SK-N-SH (cell line): Measurements from ENCODE around the gene DECR2. TPM values are rescaled to one million over a fixed set of nuclear protein-coding genes. Genes with fewer than 3 reads are reported as not detected.

Experiments used
- CTCF ChIA-PET: fragments of 300-600, 350-600 bp; formaldehyde crosslinking; extraction: SDS; loops from one replicate; lab custom pipeline; 2021; lab: Yijun Ruan, JAX
- POLR2A ChIA-PET: fragments of 350-600 bp; sonication (Branson Sonifier 250); formaldehyde crosslinking; extraction: SDS; loops from one replicate; lab custom pipeline; 2020; ENCODE audit warnings: antibody characterized with exemption, inconsistent platforms; lab: Yijun Ruan, JAX
- DNase-seq: peaks from one replicate; pipeline ENCODE4 v3.0.0; 2012
- H2AFZ ChIP-seq: fragments of 200-600 bp; sonication (generic); 2 replicates; pipeline ENCODE4 v1.8.1; 2016; ENCODE audit warnings: antibody characterized with exemption, mild to moderate bottlenecking, low read depth
- H3F3A ChIP-seq: fragments of 200-600 bp; sonication (generic); replicated peaks from 2 replicates; pipeline ENCODE3; 2016; ENCODE audit warnings: antibody characterized with exemption, mild to moderate bottlenecking; ENCODE audit not compliant: insufficient read depth
- H3K27ac ChIP-seq, 2 experiments: fragments of 200-500 bp in 1 of 2; fragments of 200-600 bp in 1 of 2; sonication (Bioruptor generic) in 1 of 2; sonication (generic), shearing (Covaris generic) in 1 of 2; 2 replicates each; pipeline versions ENCODE4 v1.5.1 to v1.6.1; 2014 to 2016; ENCODE audit warnings: low read depth in 2 of 2, inconsistent platforms in 1 of 2, low read length in 1 of 2, mild to moderate bottlenecking in 1 of 2, mixed read lengths in 1 of 2
- H3K27me3 ChIP-seq: fragments of 200-600 bp; sonication (generic), shearing (Covaris generic); 2 replicates; pipeline ENCODE4 v1.6.1; 2016; ENCODE audit warnings: mixed run types; ENCODE audit not compliant: insufficient read depth
- H3K36me3 ChIP-seq, 2 experiments: fragments of 200-500 bp in 1 of 2; fragments of 200-600 bp in 1 of 2; sonication (Bioruptor generic) in 1 of 2; sonication (generic) in 1 of 2; replicated peaks in 1 of 2; 2 replicates each; pipeline versions ENCODE3 to v1.5.1; 2014 to 2016; ENCODE audit warnings: low read length in 1 of 2, mild to moderate bottlenecking in 1 of 2; ENCODE audit not compliant: insufficient read depth in 2 of 2, control insufficient read depth in 1 of 2
- H3K4me1 ChIP-seq, 2 experiments: fragments of 200-500 bp in 1 of 2; fragments of 200-600 bp in 1 of 2; sonication (Bioruptor generic) in 1 of 2; sonication (generic), shearing (Covaris generic) in 1 of 2; 2 replicates each; pipeline versions ENCODE4 v1.5.1 to v1.6.1; 2014 to 2016; ENCODE audit warnings: low read depth in 1 of 2, low read length in 1 of 2, mixed run types in 1 of 2; ENCODE audit not compliant: insufficient read depth in 2 of 2, control insufficient read depth in 1 of 2
- H3K4me2 ChIP-seq: fragments of 200-600 bp; sonication (generic), shearing (Covaris generic); 2 replicates; pipeline ENCODE4 v1.6.1; 2017; ENCODE audit warnings: mixed run types
- H3K4me3 ChIP-seq, 2 experiments: fragments of 200-500 bp in 1 of 2; fragments of 200-600 bp in 1 of 2; sonication (Bioruptor generic) in 1 of 2; sonication (generic), shearing (Covaris generic) in 1 of 2; 2 replicates each; pipeline versions ENCODE4 v1.5.1 to v1.8.1; 2014 to 2016; ENCODE audit warnings: low read depth in 2 of 2, inconsistent platforms in 1 of 2, low read length in 1 of 2, mild to moderate bottlenecking in 1 of 2, mixed read lengths in 1 of 2, moderate library complexity in 1 of 2
- H3K79me2 ChIP-seq: fragments of 200-600 bp; sonication (generic); 2 replicates; pipeline ENCODE4 v1.8.1; 2017; ENCODE audit warnings: mild to moderate bottlenecking; ENCODE audit not compliant: insufficient read depth
- H3K9ac ChIP-seq: fragments of 200-600 bp; sonication (generic); 2 replicates; pipeline ENCODE4 v1.6.1; 2017; ENCODE audit warnings: mixed run types
- H3K9me2 ChIP-seq: fragments of 200-600 bp; sonication (generic); 2 replicates; pipeline ENCODE4 v1.6.1; 2017; ENCODE audit warnings: mixed run types
- H3K9me3 ChIP-seq: fragments of 200-600 bp; sonication (generic); 2 replicates; pipeline ENCODE4 v1.6.1; 2017; ENCODE audit warnings: mixed run types, mild to moderate bottlenecking, moderate library complexity
- H4K20me1 ChIP-seq: fragments of 200-600 bp; sonication (generic); 2 replicates; pipeline ENCODE4 v1.6.1; 2017; ENCODE audit warnings: mild to moderate bottlenecking, mixed run types; ENCODE audit not compliant: insufficient read depth
- ELF1 ChIP-seq: IDR thresholded peaks from 2 replicates; pipeline ENCODE4 v1.4.0; 2012
- FOSL2 ChIP-seq: IDR thresholded peaks from 2 replicates; pipeline ENCODE4 v1.4.0; 2012; ENCODE audit warnings: low read depth, mild to moderate bottlenecking, moderate library complexity, borderline replicate concordance
- FOXM1 ChIP-seq: IDR thresholded peaks from 2 replicates; pipeline ENCODE4 v1.4.0; 2012; ENCODE audit warnings: low read depth, mild to moderate bottlenecking
- GATA2 ChIP-seq: sonication (generic); formaldehyde crosslinking; IDR thresholded peaks from 2 replicates; pipeline ENCODE4 v1.5.0; 2020; ENCODE audit warnings: mild to moderate bottlenecking, missing genetic modification reagents
- RAD21 ChIP-seq: IDR thresholded peaks from 2 replicates; pipeline ENCODE4 v1.6.1; 2012; ENCODE audit warnings: mild to moderate bottlenecking, low read length
- RXRA ChIP-seq: IDR thresholded peaks from 2 replicates; pipeline ENCODE4 v1.4.0; 2012; ENCODE audit warnings: low read depth, mild to moderate bottlenecking, borderline replicate concordance
- SMC3 ChIP-seq: IDR thresholded peaks from 2 replicates; pipeline ENCODE4 v1.6.1; 2012; ENCODE audit warnings: low read depth, low read length, improper control_type of control experiment
- TCF12 ChIP-seq: IDR thresholded peaks from 2 replicates; pipeline ENCODE4 v1.4.0; 2012
- WGBS: methylation state at CpG from one replicate; pipeline ENCODE4 v1.1.6; 2017; ENCODE audit warnings: low lambda C conversion rate; 5-methylcytosine and 5-hydroxymethylcytosine counted together
- polyA plus RNA-seq, 3 experiments: library from polyadenylated mRNA; depleted of rRNA; stranded (reverse); fragments of >200 nt; gene quantifications; 2 replicates each; pipeline ENCODE4 v1.2.3, GENCODE V29; 2012
- TF ChIP-seq, protein P1 (sequence below): fragments of 150-350 bp; IDR thresholded peaks from 2 replicates; pipeline ENCODE4 v1.6.1; 2016; ENCODE audit warnings: mild to moderate bottlenecking, low read depth, low read length
- TF ChIP-seq, protein P2 (sequence below): IDR thresholded peaks from 2 replicates; pipeline ENCODE4 v1.4.0; 2012; ENCODE audit warnings: low read depth, borderline replicate concordance
- TF ChIP-seq, protein P3 (sequence below): fragments of 200-600 bp; sonication (generic); IDR thresholded peaks from 2 replicates; pipeline ENCODE4 v1.6.1; 2017; ENCODE audit warnings: antibody characterized with exemption, mild to moderate bottlenecking, moderate library complexity

The DECR2 gene
- polyA plus RNA-seq, 1 of the 3 experiments (the other 2 are of a cell fraction), result 53.0 TPM

DNA sequence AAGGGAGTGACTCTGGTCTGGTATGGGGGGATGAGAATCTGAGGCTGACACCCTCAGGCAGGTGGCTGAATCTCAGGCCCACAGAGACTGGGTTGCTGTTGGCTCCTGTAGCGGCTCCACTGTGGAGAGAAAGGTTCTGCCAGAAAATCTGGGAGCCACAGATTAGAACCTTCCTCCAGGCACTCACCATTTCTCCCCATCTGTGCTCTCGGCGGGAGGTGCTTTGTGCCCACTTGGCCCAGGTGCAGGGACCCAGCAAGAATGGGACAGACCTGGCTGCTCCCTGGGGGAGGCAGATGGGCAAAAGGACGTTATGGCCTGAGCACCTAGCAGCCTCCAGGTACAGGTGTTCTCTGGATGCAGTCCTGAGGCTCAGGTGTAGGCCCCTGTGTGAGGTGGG, 43.9 kb downstream of the DECR2 start:
- no peak for DNase-seq
- no peaks in the 10 kb centered on the region for H3K9me2 ChIP-seq
- WGBS, result 100% methylated on average over 1 of the region's 4 CpGs
- TF ChIP-seq, protein P1, sequence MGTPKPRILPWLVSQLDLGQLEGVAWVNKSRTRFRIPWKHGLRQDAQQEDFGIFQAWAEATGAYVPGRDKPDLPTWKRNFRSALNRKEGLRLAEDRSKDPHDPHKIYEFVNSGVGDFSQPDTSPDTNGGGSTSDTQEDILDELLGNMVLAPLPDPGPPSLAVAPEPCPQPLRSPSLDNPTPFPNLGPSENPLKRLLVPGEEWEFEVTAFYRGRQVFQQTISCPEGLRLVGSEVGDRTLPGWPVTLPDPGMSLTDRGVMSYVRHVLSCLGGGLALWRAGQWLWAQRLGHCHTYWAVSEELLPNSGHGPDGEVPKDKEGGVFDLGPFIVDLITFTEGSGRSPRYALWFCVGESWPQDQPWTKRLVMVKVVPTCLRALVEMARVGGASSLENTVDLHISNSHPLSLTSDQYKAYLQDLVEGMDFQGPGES, result no peak
- TF ChIP-seq ELF1 (no peak), TCF12 (no peak), FOSL2 (no peak)
- TF ChIP-seq, protein P2, sequence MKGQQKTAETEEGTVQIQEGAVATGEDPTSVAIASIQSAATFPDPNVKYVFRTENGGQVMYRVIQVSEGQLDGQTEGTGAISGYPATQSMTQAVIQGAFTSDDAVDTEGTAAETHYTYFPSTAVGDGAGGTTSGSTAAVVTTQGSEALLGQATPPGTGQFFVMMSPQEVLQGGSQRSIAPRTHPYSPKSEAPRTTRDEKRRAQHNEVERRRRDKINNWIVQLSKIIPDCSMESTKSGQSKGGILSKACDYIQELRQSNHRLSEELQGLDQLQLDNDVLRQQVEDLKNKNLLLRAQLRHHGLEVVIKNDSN, result no peak
- TF ChIP-seq, protein P3, sequence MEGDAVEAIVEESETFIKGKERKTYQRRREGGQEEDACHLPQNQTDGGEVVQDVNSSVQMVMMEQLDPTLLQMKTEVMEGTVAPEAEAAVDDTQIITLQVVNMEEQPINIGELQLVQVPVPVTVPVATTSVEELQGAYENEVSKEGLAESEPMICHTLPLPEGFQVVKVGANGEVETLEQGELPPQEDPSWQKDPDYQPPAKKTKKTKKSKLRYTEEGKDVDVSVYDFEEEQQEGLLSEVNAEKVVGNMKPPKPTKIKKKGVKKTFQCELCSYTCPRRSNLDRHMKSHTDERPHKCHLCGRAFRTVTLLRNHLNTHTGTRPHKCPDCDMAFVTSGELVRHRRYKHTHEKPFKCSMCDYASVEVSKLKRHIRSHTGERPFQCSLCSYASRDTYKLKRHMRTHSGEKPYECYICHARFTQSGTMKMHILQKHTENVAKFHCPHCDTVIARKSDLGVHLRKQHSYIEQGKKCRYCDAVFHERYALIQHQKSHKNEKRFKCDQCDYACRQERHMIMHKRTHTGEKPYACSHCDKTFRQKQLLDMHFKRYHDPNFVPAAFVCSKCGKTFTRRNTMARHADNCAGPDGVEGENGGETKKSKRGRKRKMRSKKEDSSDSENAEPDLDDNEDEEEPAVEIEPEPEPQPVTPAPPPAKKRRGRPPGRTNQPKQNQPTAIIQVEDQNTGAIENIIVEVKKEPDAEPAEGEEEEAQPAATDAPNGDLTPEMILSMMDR, result no peak
- H3F3A ChIP-seq, result no peaks in the 10 kb centered on the region
- peaks cover 80% of the 10 kb centered on the region for H3K79me2 ChIP-seq
- H3K9ac ChIP-seq, result no peak overlapping the region
- no peak overlapping the region for H3K27ac ChIP-seq
- H3K27me3 ChIP-seq, result no peaks in the 10 kb centered on the region
- peaks cover 46% of the 10 kb centered on the region for H4K20me1 ChIP-seq
- H3K4me3 ChIP-seq, result no peak overlapping the region
- ChIA-PET CTCF (interaction anchor here (0.6 to 0.7 kb wide), 3 partner anchors 12 to 32 kb away, joined by 3 read pairs; no protein-coding TSS in a partner anchor), POLR2A (no interaction called here)
- no peak overlapping the region for H3K4me2 ChIP-seq
- H3K36me3 ChIP-seq, result no peaks in the 10 kb centered on the region
- H3K9me3 ChIP-seq, result no peaks in the 10 kb centered on the region
- H2AFZ ChIP-seq, result no peak overlapping the region
- peaks cover 0 to 11% of the 10 kb centered on the region in 2 experiments; a peak in 1 of 4 replicates for H3K4me1 ChIP-seq

DNA sequence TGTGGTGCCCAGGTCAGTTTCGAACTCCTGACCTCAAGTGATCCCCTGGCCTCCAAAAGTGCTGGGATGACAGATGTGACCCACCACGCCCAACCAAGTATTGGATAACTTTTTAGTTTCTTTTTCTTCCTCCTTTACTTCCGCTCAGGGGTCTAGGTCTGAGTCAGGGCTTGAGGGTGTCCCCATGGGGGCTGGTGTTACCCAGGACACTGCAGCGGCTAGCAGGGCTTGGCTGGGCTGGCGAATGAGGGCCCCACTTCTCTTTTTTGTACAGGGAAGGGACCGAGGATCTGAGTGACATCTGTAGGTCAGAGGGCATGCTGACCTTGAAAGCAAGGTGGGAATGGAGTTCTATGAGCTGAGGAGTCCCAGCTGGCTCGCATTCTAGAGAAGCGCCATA, 48.7 kb downstream of the DECR2 start:
- no peak for DNase-seq
- Histone ChIP-seq H3F3A (no peaks in the 10 kb centered on the region), H3K4me1 (peaks cover 0 to 11% of the 10 kb centered on the region in 2 experiments; a peak in 1 of 4 replicates), H4K20me1 (peaks cover 15% of the 10 kb centered on the region; the same call in 1 of the 2 replicates), H3K9me2 (no peaks in the 10 kb centered on the region), H3K36me3 (no peaks in the 10 kb centered on the region), H3K9me3 (no peaks in the 10 kb centered on the region), H3K27me3 (no peaks in the 10 kb centered on the region), H3K9ac (no peak overlapping the region), H3K4me3 (no peak overlapping the region), H2AFZ (no peak overlapping the region), H3K4me2 (no peak overlapping the region), H3K79me2 (peaks cover 62% of the 10 kb centered on the region), H3K27ac (no peak overlapping the region)
- CTCF ChIA-PET, result no interaction called here
- POLR2A ChIA-PET, result no interaction called here
- 86% methylated on average over 8 of the region's 8 CpGs for WGBS
- no peak for TF ChIP-seq FOSL2
- no peak for TF ChIP-seq GATA2 (CRISPR knock-in tag)
- no peak for TF ChIP-seq RXRA
- TF ChIP-seq FOXM1, result no peak
- TF ChIP-seq SMC3, result no peak
- no peak for TF ChIP-seq ELF1
- TF ChIP-seq RAD21, result no peak
